H4 (cell line): ENCODE data around the gene OXCT1. TPM values are rescaled to one million over a fixed set of nuclear protein-coding genes. Genes with fewer than 3 reads are reported as not detected.
"Not testable (repeated sequence)": the region's sequence is repeated elsewhere in the genome, so short reads cannot be mapped to it uniquely, and the experiment has no call there.

Source experiments
- DNase-seq: peaks from one replicate; pipeline ENCODE4 v3.0.0-alpha.2; 2015; ENCODE audit warnings: low spot score
- total RNA-seq: library from RNA; depleted of rRNA; stranded (reverse); fragments of >200 nt; shearing (Covaris generic); gene quantifications from 2 replicates; pipeline ENCODE4 v1.2.3, GENCODE V29; 2014; rRNA removed

The OXCT1 gene
- total RNA-seq, 1 experiment from 2014 or later, result 15.3 TPM

- DNase-seq, result no peak
Measured at GRCh38 chr5:41716382-41716781, 153.8 kb downstream of the OXCT1 start.

DNA sequence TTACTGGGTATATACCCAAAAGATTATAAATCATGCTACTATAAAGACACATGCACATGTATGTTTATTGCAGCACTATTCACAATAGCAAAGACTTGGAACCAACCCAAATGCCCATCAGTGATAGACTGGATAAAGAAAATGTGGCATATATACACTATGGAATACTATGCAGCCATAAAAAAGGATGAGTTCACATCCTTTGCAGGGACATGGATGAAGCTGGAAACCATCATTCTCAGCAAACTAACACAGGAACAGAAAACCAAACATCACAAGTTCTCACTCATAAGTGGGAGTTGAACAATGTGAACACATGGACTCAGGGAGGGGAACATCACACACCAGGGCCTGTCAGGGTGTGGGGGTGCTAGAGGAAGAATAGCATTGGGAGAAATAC lies 155.8 kb downstream of the OXCT1 start:
- DNase-seq, result not testable (repeated sequence)

DNA sequence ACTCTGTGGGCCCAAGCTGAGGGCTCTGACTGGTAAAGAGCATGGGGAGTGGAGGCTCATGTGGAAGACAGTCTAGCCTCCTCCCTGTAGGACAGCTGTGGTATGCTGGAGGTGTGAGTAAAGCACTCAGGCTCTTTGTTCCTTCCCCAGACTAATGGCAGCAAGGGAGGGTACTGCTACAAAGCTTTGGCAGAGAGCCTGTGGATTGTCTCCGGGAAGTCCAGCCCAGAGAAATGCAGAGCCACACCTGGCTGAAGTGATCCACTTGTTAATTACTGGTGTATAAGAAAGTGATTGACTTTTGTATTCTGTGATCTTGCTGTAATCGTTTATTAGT lies 161.7 kb downstream of the OXCT1 start:
- no peak for DNase-seq

DNA sequence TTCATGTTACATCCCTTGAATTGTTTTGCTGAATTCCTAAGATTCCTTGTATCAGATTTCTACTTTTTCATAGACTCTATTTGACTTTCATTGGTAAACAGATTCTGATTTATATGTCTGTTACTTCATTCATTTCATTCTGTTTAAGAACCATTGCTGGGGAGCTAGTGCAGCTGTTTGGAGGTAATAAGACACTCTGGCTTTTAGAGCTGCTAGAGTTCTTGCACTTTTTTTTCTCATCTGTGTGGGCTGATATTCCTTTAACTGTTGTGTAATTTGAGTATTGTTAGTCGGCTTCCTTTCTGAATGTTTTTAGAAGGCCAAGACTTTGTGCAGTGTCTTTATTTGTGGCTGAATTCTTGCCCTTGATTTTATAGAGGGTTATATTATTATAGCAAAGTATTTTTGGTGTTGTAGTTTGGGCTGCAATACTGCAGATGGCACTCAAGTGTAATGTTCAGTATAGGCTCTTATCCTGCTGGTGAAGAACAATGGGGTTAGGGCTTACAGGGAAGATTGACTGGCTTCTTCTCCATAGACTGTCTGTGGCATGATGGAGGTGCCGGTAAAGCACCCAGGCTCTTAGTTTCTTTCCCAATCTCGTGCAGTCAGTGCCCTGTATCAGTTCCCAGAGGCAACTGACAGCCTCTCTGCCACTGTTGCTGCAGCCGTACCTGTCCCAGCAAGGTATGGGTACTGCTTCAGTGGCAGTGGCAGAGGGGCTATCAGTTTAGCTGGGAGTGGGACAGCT lies 162.2 kb downstream of the OXCT1 start:
- peak; percentile 17 for DNase-seq

DNA sequence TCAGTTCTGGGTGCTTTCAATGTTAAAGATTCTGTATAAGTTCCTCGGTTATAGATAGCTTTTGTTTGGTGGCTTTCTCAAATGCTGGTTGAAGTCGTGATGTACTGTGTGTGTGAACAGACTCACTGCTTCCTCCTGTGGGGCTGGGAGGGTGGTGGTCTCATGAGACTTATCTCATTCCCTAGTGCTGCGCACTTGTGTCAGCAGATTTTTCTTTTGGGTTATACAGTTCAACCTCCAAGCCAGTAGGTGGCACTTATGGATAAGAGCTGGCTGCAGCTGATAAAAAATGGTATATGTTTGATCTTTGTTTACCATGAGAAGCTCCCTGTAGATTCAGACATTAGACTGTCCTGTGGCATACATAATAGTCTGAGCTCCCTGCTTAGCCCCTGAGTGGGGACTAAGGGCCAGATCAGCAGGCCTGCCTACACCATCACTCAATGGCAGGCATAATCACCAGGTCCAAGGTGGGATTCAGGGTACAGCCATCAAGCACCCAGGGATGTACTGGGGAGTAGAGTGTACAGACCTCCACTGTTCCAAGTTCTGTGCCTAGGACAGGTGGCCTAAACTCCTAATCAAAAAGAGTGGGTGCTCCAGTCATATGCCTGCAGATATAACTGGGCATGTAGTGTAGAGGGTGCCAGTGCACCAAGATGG lies 174.2 kb downstream of the OXCT1 start:
- no peak for DNase-seq

DNA sequence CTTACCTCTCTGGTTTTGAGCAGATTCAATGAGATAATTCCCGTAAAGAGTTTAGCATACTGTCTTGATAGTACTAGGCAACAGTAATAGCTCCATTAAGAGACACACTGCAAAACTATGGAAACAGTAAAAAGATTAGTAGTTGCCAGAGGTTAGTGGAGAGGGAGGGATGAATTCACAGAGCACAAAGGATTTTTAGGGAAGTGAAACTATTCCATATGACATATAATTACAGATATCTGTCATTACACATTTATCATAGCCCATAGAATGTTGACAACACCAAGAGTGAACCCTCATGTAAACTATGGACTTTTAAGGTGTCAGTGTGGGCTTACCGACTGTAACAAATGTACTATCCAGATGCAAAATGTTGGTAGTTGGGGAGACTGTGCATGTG lies 183.5 kb downstream of the OXCT1 start:
- DNase-seq, result no peak

DNA sequence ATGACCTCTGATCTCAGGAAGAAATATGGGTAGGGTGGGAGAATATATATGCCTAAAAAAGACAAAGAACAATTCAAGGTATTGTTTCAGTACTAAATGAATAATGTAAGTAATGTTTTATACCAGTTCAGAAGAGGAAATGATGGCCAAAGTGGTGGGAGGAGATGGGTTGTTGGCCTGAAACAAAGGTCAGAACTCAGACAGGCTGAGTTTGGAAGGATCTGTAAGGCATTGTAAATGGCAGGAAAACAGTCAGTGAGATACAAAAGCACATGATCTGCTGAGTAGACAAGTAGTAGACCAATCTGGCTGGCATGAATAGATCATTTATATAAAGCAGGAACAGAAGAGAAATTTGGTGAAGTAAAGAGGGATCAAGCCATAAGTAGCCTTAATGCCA lies 184.0 kb downstream of the OXCT1 start:
- DNase-seq, result no peak

GRCh38 chr5:41683181-41683580 lies 187.0 kb downstream of the OXCT1 start:
- DNase-seq, result no peak

DNA sequence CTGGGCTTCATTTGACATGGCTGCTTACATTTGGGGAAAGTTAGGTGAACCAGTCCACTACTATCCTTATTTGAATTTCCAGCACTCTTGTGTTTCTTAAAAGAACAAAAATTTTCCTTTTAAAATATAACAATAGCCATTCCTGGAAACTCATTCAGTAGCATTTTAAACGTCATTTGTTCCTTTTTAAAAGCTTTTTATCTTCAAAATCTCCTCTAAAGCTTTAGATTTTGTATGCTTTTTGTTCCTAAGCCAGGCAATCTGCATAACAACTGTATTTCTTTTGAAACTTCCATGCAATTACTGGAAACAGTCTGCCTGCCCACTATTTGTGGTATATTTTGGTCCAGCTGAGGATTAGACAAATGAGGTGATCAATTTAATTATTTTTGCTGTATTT lies 187.6 kb downstream of the OXCT1 start:
- no peak for DNase-seq

GRCh38 chr5:41681840-41682239 lies 188.4 kb downstream of the OXCT1 start:
- no peak for DNase-seq

Other genes with a start within 250 kb of the OXCT1 start
- 21.3 and 26.8 TPM in 2 replicates for gene RIMOC1, start 33.9 kb upstream of the OXCT1 start, total RNA-seq
- gene FBXO4, start 54.9 kb upstream of the OXCT1 start, total RNA-seq, result 12.8 and 16.0 TPM in 2 replicates